Lower lobe of right lung (tissue), 2 donors: ENCODE results near the gene SLC17A8. TPM values are rescaled to one million over a fixed set of nuclear protein-coding genes. Genes with fewer than 3 reads are reported as not detected.

Source experiments
- ATAC-seq, 2 donors: fragments of 200-7000 bp; cut with Tn5 transposase; one replicate each; pipeline ENCODE4 v1.9.1; 2020 to 2022; ENCODE audit warnings: mild to moderate bottlenecking in 2 of 2, moderate library complexity in 2 of 2
- DNase-seq: peaks from one replicate; pipeline ENCODE4 v3.0.0-alpha.2; 2020
- H3K27ac ChIP-seq: fragments of 200-600 bp; one replicate; pipeline ENCODE4 v1.8.0; 2022
- H3K27me3 ChIP-seq: fragments of 200-600 bp; one replicate; pipeline ENCODE4 v1.8.0; 2022; ENCODE audit warnings: low read depth
- H3K36me3 ChIP-seq: fragments of 200-600 bp; one replicate; pipeline ENCODE4 v1.8.0; 2022; ENCODE audit warnings: mild to moderate bottlenecking
- H3K4me1 ChIP-seq: fragments of 200-600 bp; one replicate; pipeline ENCODE4 v1.8.0; 2022
- H3K4me3 ChIP-seq: fragments of 200-600 bp; one replicate; pipeline ENCODE4 v1.8.0; 2022; ENCODE audit warnings: mild to moderate bottlenecking
- H3K9me3 ChIP-seq: fragments of 200-600 bp; one replicate; pipeline ENCODE4 v1.8.0; 2022
- CTCF ChIP-seq: fragments of 200-600 bp; IDR thresholded peaks from one replicate; pipeline ENCODE4 v1.8.0; 2022; ENCODE audit warnings: antibody characterized with exemption, mild to moderate bottlenecking
- intact Hi-C: fragments of 100-400 bp; cut with DNase I; formaldehyde crosslinking; loops from one replicate; pipeline ENCODE4 v1.11.0; 2022
- total RNA-seq: library from RNA; stranded (reverse); fragmentation: NEBNext Ultra II Directional; extraction: Animal tissue kit (Norgen Biotek cat#: 25700); gene quantifications from one replicate; pipeline ENCODE4 v1.2.1, GENCODE V29; 2021
- donor health status: DM: no; HTN: yes; CAD: no; lungs with severe emphysema.

The SLC17A8 gene
- total RNA-seq, 1 donor from 2014 or later: not detected

GRCh38 chr12:100372853-100373640 lies 16.2 kb downstream of the SLC17A8 start:
- H3K4me3 ChIP-seq: no peak overlapping the region
- no peaks in the 10 kb centered on the region for H3K36me3 ChIP-seq
- no peaks in the 10 kb centered on the region for H3K9me3 ChIP-seq
- intact Hi-C loops: no loop called here
- no peak overlapping the region for H3K27ac ChIP-seq
- no peaks in the 10 kb centered on the region for H3K27me3 ChIP-seq
- TF ChIP-seq CTCF: no peak
- H3K4me1 ChIP-seq: no peaks in the 10 kb centered on the region
- DNase-seq (no peak), ATAC-seq (no peak)

DNA sequence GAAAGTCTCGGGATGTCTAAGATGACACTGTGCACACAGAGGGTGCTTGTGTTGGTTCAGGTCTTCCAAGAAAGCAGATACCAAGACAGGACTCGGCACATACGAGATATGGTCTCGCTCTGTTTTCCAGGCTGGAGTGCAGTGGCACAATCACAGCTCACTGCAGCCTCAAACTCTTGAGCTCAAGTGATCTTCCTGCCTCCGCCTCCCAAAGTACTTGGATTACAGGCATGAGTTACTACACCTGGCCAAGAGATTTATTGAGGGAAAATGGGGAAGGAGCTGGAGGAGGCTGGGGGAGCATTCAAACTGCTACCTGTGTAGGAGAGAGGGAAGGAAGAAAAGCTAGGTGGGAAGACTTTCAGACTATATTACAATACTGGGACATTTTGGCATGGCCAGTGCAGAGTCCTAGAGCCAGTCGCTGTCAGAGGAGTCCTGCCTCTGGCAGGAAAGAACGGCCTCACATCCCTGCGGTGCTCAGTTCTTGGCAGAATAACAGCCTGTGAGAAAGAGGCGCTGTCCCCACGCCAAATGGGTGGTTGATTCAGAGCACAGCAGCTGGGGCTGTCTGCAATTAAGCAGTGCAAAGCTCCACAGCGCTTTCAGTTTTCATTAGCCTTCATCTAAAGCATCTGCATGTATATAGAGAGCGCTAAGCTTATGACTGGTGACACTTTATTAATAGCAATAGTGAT lies 18.3 kb downstream of the SLC17A8 start:
- intact Hi-C loops: no loop called here
- Histone ChIP-seq H3K4me3 (peak overlapping the region; percentile 21), H3K27me3 (no peaks in the 10 kb centered on the region), H3K27ac (no peak overlapping the region), H3K4me1 (no peaks in the 10 kb centered on the region), H3K9me3 (no peaks in the 10 kb centered on the region), H3K36me3 (no peaks in the 10 kb centered on the region)
- TF ChIP-seq CTCF: no peak
- ATAC-seq (peak; percentile 80 to 91), DNase-seq (peak; percentile 52)

- no peaks in the 10 kb centered on the region for H3K4me1 ChIP-seq
- DNase-seq: no peak
- H3K36me3 ChIP-seq: no peaks in the 10 kb centered on the region
- H3K9me3 ChIP-seq: no peaks in the 10 kb centered on the region
- intact Hi-C loops: no loop called here
- no peak overlapping the region for H3K27ac ChIP-seq
- TF ChIP-seq CTCF: no peak
- H3K4me3 ChIP-seq: no peak overlapping the region
- no peak for ATAC-seq
- no peaks in the 10 kb centered on the region for H3K27me3 ChIP-seq
Observed at GRCh38 chr12:100376161-100376560, 19.3 kb downstream of the SLC17A8 start.

- TF ChIP-seq CTCF: no peak
- Histone ChIP-seq H3K9me3 (no peaks in the 10 kb centered on the region), H3K4me1 (no peaks in the 10 kb centered on the region), H3K27ac (no peak overlapping the region), H3K27me3 (no peaks in the 10 kb centered on the region), H3K36me3 (no peaks in the 10 kb centered on the region), H3K4me3 (no peak overlapping the region)
- no peak for DNase-seq
- ATAC-seq: no peak
- intact Hi-C loops: no loop called here
Observed at GRCh38 chr12:100381379-100381778, 24.5 kb downstream of the SLC17A8 start.

DNA sequence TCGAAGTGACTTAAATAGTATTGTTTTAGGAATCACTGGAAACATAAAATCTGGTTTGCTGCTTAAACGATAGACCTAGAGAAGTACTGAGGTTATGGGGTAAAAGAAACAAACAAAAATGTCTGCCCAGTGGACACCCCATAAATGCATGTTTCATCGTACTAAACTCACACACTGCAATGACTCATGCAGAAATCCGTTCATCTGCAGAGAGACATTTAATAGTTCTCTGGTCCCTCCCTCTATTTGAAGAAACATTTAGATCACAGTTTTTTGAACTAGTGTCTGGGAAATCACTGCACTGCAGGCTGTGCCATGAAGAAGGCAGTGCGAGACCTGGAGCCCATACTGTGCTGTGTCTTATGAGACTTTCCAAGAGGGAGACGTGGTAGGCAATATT lies 25.5 kb downstream of the SLC17A8 start:
- no peak for TF ChIP-seq CTCF
- DNase-seq (no peak), ATAC-seq (no peak)
- intact Hi-C loops: no loop called here
- Histone ChIP-seq H3K9me3 (no peaks in the 10 kb centered on the region), H3K27ac (no peak overlapping the region), H3K4me1 (no peaks in the 10 kb centered on the region), H3K36me3 (no peaks in the 10 kb centered on the region), H3K27me3 (no peaks in the 10 kb centered on the region), H3K4me3 (no peak overlapping the region)
